SK-N-SH (cell line): ENCODE measurements around the gene DUS2. TPM values are rescaled to one million over a fixed set of nuclear protein-coding genes. Genes with fewer than 3 reads are reported as not detected.

Source experiments
- CTCF ChIA-PET: fragments of 300-600, 350-600 bp; formaldehyde crosslinking; extraction: SDS; loops from one replicate; lab custom pipeline; 2021; lab: Yijun Ruan, JAX
- POLR2A ChIA-PET: fragments of 350-600 bp; sonication (Branson Sonifier 250); formaldehyde crosslinking; extraction: SDS; loops from one replicate; lab custom pipeline; 2020; ENCODE audit warnings: antibody characterized with exemption, inconsistent platforms; lab: Yijun Ruan, JAX
- DNase-seq: peaks from one replicate; pipeline ENCODE4 v3.0.0; 2012
- H2AFZ ChIP-seq: fragments of 200-600 bp; sonication (generic); 2 replicates; pipeline ENCODE4 v1.8.1; 2016; ENCODE audit warnings: antibody characterized with exemption, mild to moderate bottlenecking, low read depth
- H3F3A ChIP-seq: fragments of 200-600 bp; sonication (generic); replicated peaks from 2 replicates; pipeline ENCODE3; 2016; ENCODE audit warnings: antibody characterized with exemption, mild to moderate bottlenecking; ENCODE audit not compliant: insufficient read depth
- H3K27ac ChIP-seq, 2 experiments: fragments of 200-500 bp in 1 of 2; fragments of 200-600 bp in 1 of 2; sonication (Bioruptor generic) in 1 of 2; sonication (generic), shearing (Covaris generic) in 1 of 2; 2 replicates each; pipeline versions ENCODE4 v1.5.1 to v1.6.1; 2014 to 2016; ENCODE audit warnings: low read depth in 2 of 2, inconsistent platforms in 1 of 2, low read length in 1 of 2, mild to moderate bottlenecking in 1 of 2, mixed read lengths in 1 of 2
- H3K27me3 ChIP-seq: fragments of 200-600 bp; sonication (generic), shearing (Covaris generic); 2 replicates; pipeline ENCODE4 v1.6.1; 2016; ENCODE audit warnings: mixed run types; ENCODE audit not compliant: insufficient read depth
- H3K36me3 ChIP-seq, 2 experiments: fragments of 200-500 bp in 1 of 2; fragments of 200-600 bp in 1 of 2; sonication (Bioruptor generic) in 1 of 2; sonication (generic) in 1 of 2; replicated peaks in 1 of 2; 2 replicates each; pipeline versions ENCODE3 to v1.5.1; 2014 to 2016; ENCODE audit warnings: low read length in 1 of 2, mild to moderate bottlenecking in 1 of 2; ENCODE audit not compliant: insufficient read depth in 2 of 2, control insufficient read depth in 1 of 2
- H3K4me1 ChIP-seq, 2 experiments: fragments of 200-500 bp in 1 of 2; fragments of 200-600 bp in 1 of 2; sonication (Bioruptor generic) in 1 of 2; sonication (generic), shearing (Covaris generic) in 1 of 2; 2 replicates each; pipeline versions ENCODE4 v1.5.1 to v1.6.1; 2014 to 2016; ENCODE audit warnings: low read depth in 1 of 2, low read length in 1 of 2, mixed run types in 1 of 2; ENCODE audit not compliant: insufficient read depth in 2 of 2, control insufficient read depth in 1 of 2
- H3K4me2 ChIP-seq: fragments of 200-600 bp; sonication (generic), shearing (Covaris generic); 2 replicates; pipeline ENCODE4 v1.6.1; 2017; ENCODE audit warnings: mixed run types
- H3K4me3 ChIP-seq, 2 experiments: fragments of 200-500 bp in 1 of 2; fragments of 200-600 bp in 1 of 2; sonication (Bioruptor generic) in 1 of 2; sonication (generic), shearing (Covaris generic) in 1 of 2; 2 replicates each; pipeline versions ENCODE4 v1.5.1 to v1.8.1; 2014 to 2016; ENCODE audit warnings: low read depth in 2 of 2, inconsistent platforms in 1 of 2, low read length in 1 of 2, mild to moderate bottlenecking in 1 of 2, mixed read lengths in 1 of 2, moderate library complexity in 1 of 2
- H3K79me2 ChIP-seq: fragments of 200-600 bp; sonication (generic); 2 replicates; pipeline ENCODE4 v1.8.1; 2017; ENCODE audit warnings: mild to moderate bottlenecking; ENCODE audit not compliant: insufficient read depth
- H3K9ac ChIP-seq: fragments of 200-600 bp; sonication (generic); 2 replicates; pipeline ENCODE4 v1.6.1; 2017; ENCODE audit warnings: mixed run types
- H3K9me2 ChIP-seq: fragments of 200-600 bp; sonication (generic); 2 replicates; pipeline ENCODE4 v1.6.1; 2017; ENCODE audit warnings: mixed run types
- H3K9me3 ChIP-seq: fragments of 200-600 bp; sonication (generic); 2 replicates; pipeline ENCODE4 v1.6.1; 2017; ENCODE audit warnings: mixed run types, mild to moderate bottlenecking, moderate library complexity
- H4K20me1 ChIP-seq: fragments of 200-600 bp; sonication (generic); 2 replicates; pipeline ENCODE4 v1.6.1; 2017; ENCODE audit warnings: mild to moderate bottlenecking, mixed run types; ENCODE audit not compliant: insufficient read depth
- CHD2 ChIP-seq: fragments of 150-350 bp; IDR thresholded peaks from 2 replicates; pipeline ENCODE4 v1.6.1; 2018; ENCODE audit warnings: low read length; ENCODE audit not compliant: partially characterized antibody
- ELF1 ChIP-seq: IDR thresholded peaks from 2 replicates; pipeline ENCODE4 v1.4.0; 2012
- EP300 ChIP-seq, 2 experiments: IDR thresholded peaks; 2 replicates each; pipeline versions ENCODE4 v1.4.0 to v1.6.1; 2012; ENCODE audit warnings: borderline replicate concordance in 1 of 2, low read depth in 1 of 2, low read length in 1 of 2
- FOXJ3 ChIP-seq: sonication (generic); formaldehyde crosslinking; IDR thresholded peaks from 2 replicates; pipeline ENCODE4 v1.5.1; 2020; ENCODE audit warnings: mild to moderate bottlenecking, missing genetic modification reagents
- GABPA ChIP-seq: IDR thresholded peaks from 2 replicates; pipeline ENCODE4 v1.4.0; 2012; ENCODE audit warnings: low read depth, mild to moderate bottlenecking
- GATA2 ChIP-seq: sonication (generic); formaldehyde crosslinking; IDR thresholded peaks from 2 replicates; pipeline ENCODE4 v1.5.0; 2020; ENCODE audit warnings: mild to moderate bottlenecking, missing genetic modification reagents
- JUND ChIP-seq: IDR thresholded peaks from 2 replicates; pipeline ENCODE4 v1.4.0; 2012
- MEF2A ChIP-seq: IDR thresholded peaks from 2 replicates; pipeline ENCODE4 v1.4.0; 2012; ENCODE audit warnings: low read depth, borderline replicate concordance
- NFIC ChIP-seq: IDR thresholded peaks from 2 replicates; pipeline ENCODE4 v1.4.0; 2012; ENCODE audit warnings: borderline replicate concordance
- POLR2AphosphoS5 ChIP-seq: IDR thresholded peaks from 2 replicates; pipeline ENCODE4 v1.6.1; 2012; ENCODE audit warnings: low read depth, low read length
- RCOR1 ChIP-seq: fragments of 150-350 bp; IDR thresholded peaks from 2 replicates; pipeline ENCODE4 v1.6.1; 2017; ENCODE audit warnings: antibody characterized with exemption, low read length
- RFX5 ChIP-seq: IDR thresholded peaks from 2 replicates; pipeline ENCODE4 v1.6.1; 2012; ENCODE audit warnings: mild to moderate bottlenecking, improper control_type of control experiment, low read length
- RXRA ChIP-seq: IDR thresholded peaks from 2 replicates; pipeline ENCODE4 v1.4.0; 2012; ENCODE audit warnings: low read depth, mild to moderate bottlenecking, borderline replicate concordance
- SIN3A ChIP-seq: IDR thresholded peaks from 2 replicates; pipeline ENCODE4 v1.6.1; 2012; ENCODE audit warnings: low read depth, mild to moderate bottlenecking, low read length, moderate library complexity, borderline replicate concordance
- TCF12 ChIP-seq: IDR thresholded peaks from 2 replicates; pipeline ENCODE4 v1.4.0; 2012
- YY1 ChIP-seq: IDR thresholded peaks from 2 replicates; pipeline ENCODE4 v1.4.0; 2012; ENCODE audit warnings: low read depth, mild to moderate bottlenecking
- WGBS: methylation state at CpG from one replicate; pipeline ENCODE4 v1.1.6; 2017; ENCODE audit warnings: low lambda C conversion rate; 5-methylcytosine and 5-hydroxymethylcytosine counted together
- polyA plus RNA-seq, 3 experiments: library from polyadenylated mRNA; depleted of rRNA; stranded (reverse); fragments of >200 nt; gene quantifications; 2 replicates each; pipeline ENCODE4 v1.2.3, GENCODE V29; 2012
- TF ChIP-seq, protein P1 (sequence below): IDR thresholded peaks from 2 replicates; pipeline ENCODE4 v1.6.1; 2012; ENCODE audit warnings: mild to moderate bottlenecking, low read depth, low read length, moderate library complexity
- TF ChIP-seq, protein P2 (sequence below): IDR thresholded peaks from 2 replicates; pipeline ENCODE4 v1.4.0; 2012; ENCODE audit warnings: low read depth, borderline replicate concordance
- TF ChIP-seq, protein P3 (sequence below): fragments of 150-350 bp; IDR thresholded peaks from 2 replicates; pipeline ENCODE4 v1.6.1; 2017; ENCODE audit warnings: antibody characterized with exemption, low read length, low read depth, borderline replicate concordance

The DUS2 gene
- polyA plus RNA-seq, 1 of the 3 experiments (the other 2 are of a cell fraction) = 16.1 TPM

DNA sequence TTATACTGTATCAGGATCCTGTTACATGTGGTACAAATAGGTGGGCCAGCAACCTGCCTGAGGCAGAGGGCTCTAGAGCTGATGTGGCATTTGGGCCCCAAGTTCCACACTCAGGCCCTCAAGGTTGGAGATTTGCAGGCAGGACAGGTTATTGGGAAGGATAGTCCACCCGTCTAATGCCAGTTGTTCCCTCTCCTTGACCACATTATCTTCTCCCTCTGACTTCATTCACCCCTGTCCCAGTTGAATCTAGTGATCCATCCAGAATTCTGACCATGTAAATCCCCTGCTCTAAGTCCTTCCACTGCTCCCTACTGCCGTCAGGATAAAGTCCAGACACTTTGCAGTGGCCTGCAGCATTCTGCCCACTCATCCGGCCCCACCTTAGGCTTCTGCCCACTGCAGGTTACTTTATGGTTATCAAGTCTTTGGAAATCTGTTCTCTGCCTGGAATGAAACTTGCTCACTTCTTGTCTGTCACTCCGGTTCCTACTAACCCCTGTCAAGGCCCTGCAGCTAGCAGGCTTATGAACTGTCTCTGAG is 60.2 kb downstream of the DUS2 start (continued):
- TF ChIP-seq, protein P1, sequence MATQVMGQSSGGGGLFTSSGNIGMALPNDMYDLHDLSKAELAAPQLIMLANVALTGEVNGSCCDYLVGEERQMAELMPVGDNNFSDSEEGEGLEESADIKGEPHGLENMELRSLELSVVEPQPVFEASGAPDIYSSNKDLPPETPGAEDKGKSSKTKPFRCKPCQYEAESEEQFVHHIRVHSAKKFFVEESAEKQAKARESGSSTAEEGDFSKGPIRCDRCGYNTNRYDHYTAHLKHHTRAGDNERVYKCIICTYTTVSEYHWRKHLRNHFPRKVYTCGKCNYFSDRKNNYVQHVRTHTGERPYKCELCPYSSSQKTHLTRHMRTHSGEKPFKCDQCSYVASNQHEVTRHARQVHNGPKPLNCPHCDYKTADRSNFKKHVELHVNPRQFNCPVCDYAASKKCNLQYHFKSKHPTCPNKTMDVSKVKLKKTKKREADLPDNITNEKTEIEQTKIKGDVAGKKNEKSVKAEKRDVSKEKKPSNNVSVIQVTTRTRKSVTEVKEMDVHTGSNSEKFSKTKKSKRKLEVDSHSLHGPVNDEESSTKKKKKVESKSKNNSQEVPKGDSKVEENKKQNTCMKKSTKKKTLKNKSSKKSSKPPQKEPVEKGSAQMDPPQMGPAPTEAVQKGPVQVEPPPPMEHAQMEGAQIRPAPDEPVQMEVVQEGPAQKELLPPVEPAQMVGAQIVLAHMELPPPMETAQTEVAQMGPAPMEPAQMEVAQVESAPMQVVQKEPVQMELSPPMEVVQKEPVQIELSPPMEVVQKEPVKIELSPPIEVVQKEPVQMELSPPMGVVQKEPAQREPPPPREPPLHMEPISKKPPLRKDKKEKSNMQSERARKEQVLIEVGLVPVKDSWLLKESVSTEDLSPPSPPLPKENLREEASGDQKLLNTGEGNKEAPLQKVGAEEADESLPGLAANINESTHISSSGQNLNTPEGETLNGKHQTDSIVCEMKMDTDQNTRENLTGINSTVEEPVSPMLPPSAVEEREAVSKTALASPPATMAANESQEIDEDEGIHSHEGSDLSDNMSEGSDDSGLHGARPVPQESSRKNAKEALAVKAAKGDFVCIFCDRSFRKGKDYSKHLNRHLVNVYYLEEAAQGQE = no peak
- no peak for TF ChIP-seq YY1
- no peak for TF ChIP-seq NFIC
- no peak for TF ChIP-seq RCOR1
- no peak for TF ChIP-seq TCF12
- no peak for TF ChIP-seq FOXJ3
- no peak for TF ChIP-seq RXRA
- TF ChIP-seq MEF2A = no peak
- TF ChIP-seq EP300 (IDR thresholded peaks at IDR 0.05; ENCODE audit: borderline replicate concordance in 1 of 2, low read depth in 1 of 2, low read length in 1 of 2) = no peak
- no peak for TF ChIP-seq JUND

DNA sequence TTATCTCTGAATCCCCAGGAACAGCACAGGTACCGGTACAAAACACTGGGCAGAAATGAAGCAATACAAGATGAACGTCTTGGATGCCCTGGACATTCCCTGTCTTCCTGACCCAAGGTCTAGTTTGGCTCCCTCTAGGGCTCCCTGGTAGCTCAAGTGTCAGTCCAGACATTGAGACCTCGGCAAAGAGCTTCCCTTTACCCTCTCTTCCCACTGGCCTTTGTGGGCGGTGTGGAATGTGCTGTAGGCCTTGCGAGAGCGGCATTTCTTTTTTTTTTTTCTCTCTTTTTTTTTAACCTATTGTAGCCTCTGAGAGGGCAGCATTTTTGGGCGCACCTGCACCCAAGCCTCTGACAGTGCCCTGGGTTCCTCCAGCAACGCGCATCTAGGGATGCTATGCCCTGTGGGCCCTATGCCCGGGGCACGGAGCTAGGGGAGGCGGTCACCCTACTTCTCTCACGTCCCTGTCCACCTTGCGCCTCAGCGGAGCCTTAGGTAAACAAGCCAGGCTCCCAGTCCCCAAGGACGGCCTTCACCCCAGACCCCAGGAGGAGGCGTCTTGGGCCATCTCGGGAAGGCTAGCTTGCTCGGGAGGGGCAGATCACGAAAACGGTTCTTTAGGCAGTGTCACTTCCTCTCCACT is 60.9 kb downstream of the DUS2 start:
- H3K9me3 ChIP-seq = no peaks in the 10 kb centered on the region
- CTCF ChIA-PET = interaction anchor here (0.5 to 2.8 kb wide), 11 partner anchors 10 to 267 kb away, joined by 3 to 19 read pairs (median 5); partner anchors contain the start of gene SLC7A6
- POLR2A ChIA-PET = interaction anchor here (0.7 to 2.8 kb wide), 10 partner anchors 10 to 227 kb away, joined by 3 to 10 read pairs (median 4); partner anchors contain the start of genes DDX28, DUS2, PRMT7 and SLC7A6OS
- TF ChIP-seq GATA2 (CRISPR knock-in tag) (no peak), POLR2AphosphoS5 (no peak), MEF2A (no peak), ELF1 (no peak), GABPA (no peak), CHD2 (no peak), SIN3A (no peak), RFX5 (no peak), TCF12 (no peak)
- TF ChIP-seq, protein P2, sequence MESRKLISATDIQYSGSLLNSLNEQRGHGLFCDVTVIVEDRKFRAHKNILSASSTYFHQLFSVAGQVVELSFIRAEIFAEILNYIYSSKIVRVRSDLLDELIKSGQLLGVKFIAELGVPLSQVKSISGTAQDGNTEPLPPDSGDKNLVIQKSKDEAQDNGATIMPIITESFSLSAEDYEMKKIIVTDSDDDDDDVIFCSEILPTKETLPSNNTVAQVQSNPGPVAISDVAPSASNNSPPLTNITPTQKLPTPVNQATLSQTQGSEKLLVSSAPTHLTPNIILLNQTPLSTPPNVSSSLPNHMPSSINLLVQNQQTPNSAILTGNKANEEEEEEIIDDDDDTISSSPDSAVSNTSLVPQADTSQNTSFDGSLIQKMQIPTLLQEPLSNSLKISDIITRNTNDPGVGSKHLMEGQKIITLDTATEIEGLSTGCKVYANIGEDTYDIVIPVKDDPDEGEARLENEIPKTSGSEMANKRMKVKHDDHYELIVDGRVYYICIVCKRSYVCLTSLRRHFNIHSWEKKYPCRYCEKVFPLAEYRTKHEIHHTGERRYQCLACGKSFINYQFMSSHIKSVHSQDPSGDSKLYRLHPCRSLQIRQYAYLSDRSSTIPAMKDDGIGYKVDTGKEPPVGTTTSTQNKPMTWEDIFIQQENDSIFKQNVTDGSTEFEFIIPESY = no peak
- TF ChIP-seq, protein P3, sequence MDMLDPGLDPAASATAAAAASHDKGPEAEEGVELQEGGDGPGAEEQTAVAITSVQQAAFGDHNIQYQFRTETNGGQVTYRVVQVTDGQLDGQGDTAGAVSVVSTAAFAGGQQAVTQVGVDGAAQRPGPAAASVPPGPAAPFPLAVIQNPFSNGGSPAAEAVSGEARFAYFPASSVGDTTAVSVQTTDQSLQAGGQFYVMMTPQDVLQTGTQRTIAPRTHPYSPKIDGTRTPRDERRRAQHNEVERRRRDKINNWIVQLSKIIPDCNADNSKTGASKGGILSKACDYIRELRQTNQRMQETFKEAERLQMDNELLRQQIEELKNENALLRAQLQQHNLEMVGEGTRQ = no peak
- H3K79me2 ChIP-seq = peaks cover 33% of the 10 kb centered on the region
- peaks cover 0 to under 1% of the 10 kb centered on the region in 2 experiments for H3K36me3 ChIP-seq
- peak overlapping the region; percentile 81; the same call in 1 of the 2 replicates for H3K9ac ChIP-seq
- H3K27me3 ChIP-seq = no peaks in the 10 kb centered on the region
- peaks cover 6 to 14% of the 10 kb centered on the region in 2 experiments; a peak in 3 of 4 replicates for H3K4me1 ChIP-seq
- 84% methylated on average over 21 of the region's 21 CpGs for whole genome bisulfite sequencing
- H3K27ac ChIP-seq = peak overlapping the region; percentile 75 to 99
- H3K9me2 ChIP-seq = no peaks in the 10 kb centered on the region
- peak overlapping the region in 1 of 2 experiments; percentile 78; a peak in 2 of 4 replicates for H3K4me3 ChIP-seq
- no peak for DNase-seq
- H2AFZ ChIP-seq = peak overlapping the region; percentile 98
- peaks cover 28% of the 10 kb centered on the region for H3F3A ChIP-seq
- peak overlapping the region; percentile 88; the same call in 1 of the 2 replicates for H3K4me2 ChIP-seq
- peaks cover 12% of the 10 kb centered on the region for H4K20me1 ChIP-seq
